Activated CD8-positive, alpha-beta memory T cell treated with anti-CD3 and anti-CD28 coated beads, Interleukin-2, amount 50 U/mL, for 48 hours (primary cell): ENCODE data around the gene CDH13.

Source experiments
- DNase-seq: peaks from one replicate; pipeline ENCODE4 v3.0.0-alpha.2; 2020

CDH13 gene

DNA sequence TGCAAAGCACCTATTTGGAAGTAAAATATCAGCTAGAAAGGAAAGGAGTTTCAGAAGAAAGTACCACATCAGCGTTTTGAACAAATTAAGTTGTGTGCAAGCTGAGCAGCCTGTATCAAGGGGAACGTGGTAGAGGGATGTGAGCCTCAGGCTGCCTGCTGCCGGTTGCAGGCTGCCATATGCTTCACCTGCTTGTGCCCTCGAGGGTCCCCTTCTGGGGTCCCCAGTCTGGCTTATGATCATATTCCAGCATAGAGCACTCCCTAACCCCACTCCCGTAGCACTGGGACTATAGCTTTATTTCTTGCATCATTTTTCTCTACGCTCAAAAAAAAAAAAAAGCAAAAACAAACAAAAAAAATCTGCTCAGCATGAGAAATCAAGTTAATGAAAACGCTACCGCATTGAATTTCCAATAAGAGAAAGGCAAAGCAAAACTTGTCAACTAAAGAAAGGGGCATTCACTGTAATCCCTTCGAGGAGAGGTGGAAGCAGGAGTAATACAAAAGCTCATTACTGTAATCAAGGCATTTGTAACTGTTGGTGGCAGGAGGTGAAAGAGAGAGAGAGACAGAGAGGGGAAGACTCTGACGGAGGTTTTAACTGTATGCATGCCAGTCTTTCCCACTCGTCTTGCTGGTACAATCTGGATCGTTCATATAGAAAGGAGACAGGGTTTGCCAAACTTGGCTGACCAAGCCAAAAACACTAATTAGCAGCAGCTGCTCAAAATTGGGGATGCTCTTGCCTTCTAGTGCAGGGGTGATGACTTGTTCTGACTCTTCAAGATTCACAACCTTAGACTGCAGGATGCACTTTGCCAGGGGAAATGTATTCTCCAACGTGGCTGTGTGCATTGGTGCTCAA is 922.8 kb downstream of the CDH13 start:
- DNase-seq, result no peak

- no peak for DNase-seq
Measured at GRCh38 chr16:83550183-83550569, 923.4 kb downstream of the CDH13 start.

DNA sequence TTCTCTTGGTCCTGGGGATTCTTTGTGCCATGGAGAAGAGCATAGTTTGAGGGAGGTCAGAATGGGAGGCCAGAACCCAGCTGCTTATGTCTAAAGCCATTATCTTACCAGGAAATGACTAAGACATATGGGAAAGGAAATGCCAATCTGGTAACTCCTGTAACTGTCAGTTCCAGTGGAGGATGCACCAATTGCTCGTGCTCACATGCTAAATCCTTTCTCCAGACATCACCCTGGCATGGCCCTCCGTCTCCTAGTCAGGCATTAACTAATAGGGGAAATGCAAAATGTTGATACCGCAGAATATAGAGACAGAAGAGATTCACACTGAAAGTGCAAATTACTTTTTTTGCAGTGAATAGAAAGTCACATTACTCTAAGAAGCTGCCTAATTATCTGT is 925.5 kb downstream of the CDH13 start:
- no peak for DNase-seq

DNA sequence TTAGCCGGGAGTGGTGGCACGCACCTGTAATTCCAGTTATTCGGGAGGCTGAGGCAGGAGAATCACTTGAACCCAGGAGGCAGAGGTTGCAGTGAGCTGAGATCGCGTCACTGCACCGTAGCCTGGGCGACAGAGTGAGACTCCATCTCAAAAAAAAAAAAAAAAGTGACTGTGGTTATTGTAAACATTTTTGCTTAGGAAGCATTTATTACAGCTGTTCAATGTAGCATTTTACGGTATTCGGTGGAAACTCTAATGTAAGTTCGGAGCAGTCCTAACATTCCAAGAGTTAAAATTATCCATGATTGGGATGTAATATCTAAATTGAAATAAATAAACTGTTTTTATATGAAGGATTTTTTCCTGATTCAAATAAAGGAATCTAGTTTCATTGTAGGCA is 926.2 kb downstream of the CDH13 start:
- no peak for DNase-seq

GRCh38 chr16:83554096-83554495 is 927.3 kb downstream of the CDH13 start:
- no peak for DNase-seq

DNA sequence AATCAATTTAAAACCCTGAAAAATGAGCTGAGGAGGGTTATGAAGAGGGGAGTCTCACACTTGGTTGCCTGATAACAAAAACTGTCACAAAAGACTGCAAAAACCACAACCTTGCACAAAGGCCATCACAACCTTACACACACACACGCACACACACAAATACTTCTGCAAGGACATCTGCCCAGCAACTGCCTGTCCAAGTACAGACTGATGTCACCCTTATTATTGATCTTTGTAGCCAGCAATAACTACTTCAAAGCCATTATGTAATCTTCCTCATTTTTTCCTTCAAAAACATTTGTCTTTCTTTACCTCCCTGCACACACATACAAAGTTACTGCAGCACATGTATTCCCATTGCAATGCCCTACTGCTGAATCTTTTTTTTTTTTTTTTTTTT is 927.8 kb downstream of the CDH13 start:
- no peak for DNase-seq

GRCh38 chr16:83561876-83562275 is 935.1 kb downstream of the CDH13 start:
- no peak for DNase-seq

- DNase-seq, result no peak
Measured at GRCh38 chr16:83568345-83568744, 941.6 kb downstream of the CDH13 start.

DNA sequence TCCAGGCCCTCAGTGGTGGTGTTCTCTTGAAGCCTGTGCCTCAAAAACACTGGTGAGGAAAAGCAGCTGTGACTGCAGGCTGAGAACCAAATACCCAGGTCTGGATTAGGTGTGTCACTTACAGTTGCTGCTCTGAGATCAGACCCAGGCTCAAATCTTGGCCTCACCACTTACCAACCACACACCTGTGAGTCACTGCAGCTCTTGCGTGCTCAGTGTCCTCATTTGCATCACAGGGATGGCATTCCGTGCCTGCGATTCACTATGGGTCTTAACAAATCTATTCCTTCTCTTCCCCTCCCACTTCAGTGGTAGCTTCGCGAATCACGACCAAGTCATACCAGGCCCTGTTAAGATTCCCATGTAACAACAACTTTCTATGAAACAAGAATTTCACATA is 947.6 kb downstream of the CDH13 start:
- DNase-seq, result no peak

DNA sequence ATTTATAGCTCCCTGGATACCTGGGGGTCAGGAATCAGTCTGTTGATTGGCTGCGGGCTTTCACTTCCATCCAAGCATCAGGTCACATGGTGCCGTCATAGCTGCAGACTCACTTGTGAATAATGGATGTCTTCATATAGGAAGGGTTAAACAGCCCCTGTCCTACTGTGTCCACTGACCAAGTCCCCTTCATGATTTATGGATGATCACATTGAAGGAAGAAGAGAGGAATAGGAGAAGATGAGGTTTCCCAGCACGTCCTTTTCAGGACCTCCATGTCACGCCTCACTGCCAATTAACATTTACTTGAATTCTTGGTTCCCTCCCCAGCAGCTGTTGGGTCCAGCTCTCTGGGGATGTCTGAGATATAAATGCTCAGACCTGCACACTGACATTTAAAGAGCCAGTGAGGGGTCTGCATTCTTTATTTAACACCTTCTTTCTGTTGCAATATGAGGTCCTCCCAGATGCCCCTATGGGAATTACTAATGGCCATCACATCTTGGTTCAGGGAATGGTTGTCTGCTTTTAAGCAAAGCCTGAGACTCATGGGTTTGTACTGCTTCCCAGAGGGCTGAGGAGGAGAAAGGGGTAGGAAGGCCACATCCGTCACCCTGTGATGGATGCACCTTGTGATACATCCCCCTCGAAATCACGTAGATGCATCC is 950.4 kb downstream of the CDH13 start:
- no peak for DNase-seq

GRCh38 chr16:83578171-83578570 is 951.4 kb downstream of the CDH13 start:
- no peak for DNase-seq

GRCh38 chr16:83579027-83579426 is 952.3 kb downstream of the CDH13 start:
- no peak for DNase-seq

- DNase-seq, result no peak
Measured at GRCh38 chr16:83579436-83579835, 952.7 kb downstream of the CDH13 start.

- no peak for DNase-seq
Measured at GRCh38 chr16:83581082-83581481, 954.3 kb downstream of the CDH13 start.

DNA sequence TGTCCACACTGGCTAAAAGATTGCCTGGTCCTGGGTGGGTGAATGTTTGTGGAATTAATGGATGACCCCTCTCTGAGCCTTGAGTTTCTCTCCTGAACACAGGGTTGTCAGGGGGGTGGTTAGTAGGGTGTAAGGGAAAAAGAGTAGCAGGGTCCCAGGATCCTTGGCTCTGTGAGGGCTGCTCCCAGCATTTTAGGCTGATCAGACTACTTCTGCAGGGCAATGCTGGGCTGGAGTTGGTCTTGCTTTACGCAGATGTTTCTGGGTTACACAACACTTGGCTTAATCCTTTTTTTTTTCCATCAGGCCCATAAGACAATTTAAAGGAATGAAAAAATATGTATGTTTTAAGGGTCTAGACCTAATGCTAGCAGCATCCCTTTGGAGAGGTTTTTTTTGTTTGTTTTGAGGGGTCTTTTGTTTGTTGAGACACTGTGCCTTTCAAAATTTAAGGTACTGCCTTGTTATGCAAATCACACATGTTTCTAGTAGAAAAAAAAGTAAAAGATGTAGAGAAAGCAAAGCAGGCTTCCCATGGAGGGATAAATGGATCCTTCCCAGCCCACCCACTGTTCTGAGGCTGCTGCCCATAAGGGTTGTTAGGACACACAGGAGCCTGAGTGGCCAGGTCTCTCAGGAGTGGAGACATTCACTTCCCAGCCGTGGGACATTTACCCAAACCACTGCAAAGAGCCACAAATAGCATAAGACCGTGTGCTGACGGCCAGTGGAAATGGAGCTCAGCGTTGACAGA is 955.4 kb downstream of the CDH13 start:
- no peak for DNase-seq

DNA sequence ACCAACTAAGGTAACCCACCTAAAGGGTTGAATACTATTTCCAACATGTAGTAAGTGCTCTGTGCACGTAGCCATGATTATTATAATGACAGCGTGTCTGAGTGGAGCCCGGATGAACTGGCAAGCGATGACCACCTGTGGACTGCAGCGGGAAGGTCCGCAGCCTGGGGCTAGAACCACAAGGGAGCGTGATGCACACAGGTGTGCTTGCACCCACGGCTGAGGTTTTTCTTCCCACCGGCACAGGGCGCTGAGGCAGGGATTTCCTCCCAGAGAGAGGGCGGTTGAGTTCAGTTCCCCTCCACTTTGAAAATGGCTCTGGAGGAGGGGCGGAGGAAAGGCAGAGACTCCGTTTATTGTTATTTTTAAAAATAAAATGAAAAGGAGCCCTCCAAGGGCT is 959.3 kb downstream of the CDH13 start:
- no peak for DNase-seq

- DNase-seq, result no peak
Measured at GRCh38 chr16:83586461-83587200, 959.9 kb downstream of the CDH13 start.

- no peak for DNase-seq
Measured at GRCh38 chr16:83587201-83587600, 960.4 kb downstream of the CDH13 start.

- DNase-seq, result no peak
Measured at GRCh38 chr16:83588070-83588469, 961.3 kb downstream of the CDH13 start.

DNA sequence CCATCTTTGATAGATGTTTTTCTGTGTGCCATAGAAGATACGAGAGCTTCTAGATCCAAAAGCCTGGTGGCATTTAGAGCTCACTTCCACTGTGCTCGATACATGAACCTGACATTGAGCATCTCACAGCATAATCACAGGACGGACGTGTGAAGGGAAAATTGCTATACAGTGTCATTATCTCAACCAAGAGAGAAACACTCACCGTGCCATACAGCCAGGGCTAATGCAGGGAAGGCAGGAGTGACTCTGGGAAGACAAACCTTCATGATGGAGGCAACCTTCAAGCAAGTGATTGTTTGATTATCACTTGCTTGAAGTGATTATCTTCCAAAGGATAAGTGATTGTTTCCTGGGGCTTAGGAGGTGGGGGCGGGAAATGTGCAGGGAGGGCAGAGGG is 962.8 kb downstream of the CDH13 start:
- DNase-seq, result no peak

GRCh38 chr16:83592778-83593177 is 966.0 kb downstream of the CDH13 start:
- DNase-seq, result no peak

DNA sequence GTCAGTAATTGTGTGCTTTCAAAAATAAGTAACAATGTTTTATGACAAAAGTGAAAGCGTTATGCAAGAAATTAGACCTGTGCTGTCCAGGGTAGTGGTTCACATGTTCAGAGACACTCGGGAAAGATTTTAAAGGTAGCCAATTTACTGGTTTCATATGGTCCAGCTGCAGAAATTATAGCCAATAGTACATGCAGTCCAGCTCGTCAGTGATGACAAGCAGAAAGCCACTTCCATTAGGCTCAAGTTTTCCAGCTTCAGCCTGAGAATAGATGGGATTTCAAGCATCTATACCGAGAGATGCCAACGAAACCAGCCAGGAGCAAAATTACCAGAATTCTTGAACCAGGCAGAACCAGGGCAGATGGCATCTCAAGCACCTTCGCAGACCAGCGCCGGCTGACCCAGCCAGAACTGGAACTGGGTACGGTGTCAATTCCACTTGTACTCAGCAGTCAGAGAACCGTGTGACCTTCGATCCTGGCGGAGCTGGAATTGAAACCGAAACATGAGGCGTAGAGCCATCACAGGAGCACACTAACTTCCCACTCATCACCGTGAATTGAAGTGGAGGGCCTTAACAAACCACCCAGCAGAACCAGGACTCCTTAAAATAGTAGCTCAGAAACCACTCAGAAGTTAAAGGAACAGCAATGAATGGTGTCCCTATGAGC is 973.2 kb downstream of the CDH13 start:
- no peak for DNase-seq
